Uterus (tissue), 2 donors: ENCODE measurements around the gene GALNT5.
"Not testable (repeated sequence)": the region's sequence is repeated elsewhere in the genome, so short reads cannot be mapped to it uniquely, and the experiment has no call there.

Experiments
- CTCF ChIP-seq, 4 experiments: fragments of 200-600 bp in 2 of 4; fragments of 450-650 bp in 2 of 4; sonication (generic) in 2 of 4; IDR thresholded peaks; one replicate each; pipeline ENCODE4 v1.5.1; 2016 to 2019; ENCODE audit warnings: antibody characterized with exemption in 4 of 4, mild to moderate bottlenecking in 2 of 4, moderate library complexity in 1 of 4
- POLR2A ChIP-seq, 2 donors: fragments of 450-650 bp; IDR thresholded peaks; one replicate each; pipeline ENCODE4 v1.6.1; 2016; ENCODE audit warnings: antibody characterized with exemption in 2 of 2, mild to moderate bottlenecking in 1 of 2, moderate library complexity in 1 of 2

- TF ChIP-seq CTCF, POLR2A (IDR thresholded peaks at IDR 0.05): not testable (repeated sequence)
Observed at GRCh38 chr2:157224448-157224847, 33.1 kb upstream of the GALNT5 start.
